ENCODE data around the gene SERF1B.
"Not testable (repeated sequence)": the region's sequence is repeated elsewhere in the genome, so short reads cannot be mapped to it uniquely, and the experiment has no call there.

The SERF1B gene

DNA sequence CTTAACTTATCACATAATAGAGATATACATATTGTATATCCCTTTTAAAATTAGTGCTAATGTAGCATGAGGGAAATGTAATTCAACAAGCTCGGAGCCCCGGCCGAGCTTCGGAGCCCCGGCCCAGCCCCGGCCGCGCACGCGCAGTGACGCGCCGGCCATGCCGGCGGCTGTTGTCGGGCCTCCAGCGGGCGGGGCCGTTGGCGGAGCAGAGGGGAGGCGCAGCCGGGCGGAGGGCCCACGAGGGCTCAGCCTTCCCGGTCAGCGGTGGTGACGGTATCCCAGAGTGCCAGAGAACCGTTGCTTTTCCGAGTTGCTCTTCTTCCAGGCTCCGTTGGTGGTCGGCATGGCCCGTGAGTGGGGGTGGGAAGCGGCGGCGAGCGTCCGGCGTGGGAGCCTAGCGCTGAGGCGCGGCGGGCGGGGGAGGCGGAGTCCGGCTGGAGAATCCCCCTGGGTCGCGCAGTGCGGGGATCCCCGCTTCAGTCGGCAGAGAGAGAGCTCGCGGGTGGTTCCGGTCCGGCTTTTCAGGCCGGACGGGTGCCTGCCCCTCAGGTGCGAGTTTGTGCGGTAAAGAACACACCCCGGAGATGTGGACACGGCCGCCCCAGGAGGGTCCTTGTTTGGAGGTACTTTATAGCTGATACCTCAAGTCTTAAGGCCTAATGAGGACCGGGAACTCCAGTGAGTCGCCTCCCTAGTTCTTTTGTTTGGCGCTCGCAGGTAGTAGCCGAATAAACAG lies at the start of gene SERF1B:
TSS of gene SERF1B (plus strand) at position 146 of the 739 bp plus-strand sequence. CDS start at position 347, 201 bp downstream.
- not testable (repeated sequence) for DNase-seq

DNA sequence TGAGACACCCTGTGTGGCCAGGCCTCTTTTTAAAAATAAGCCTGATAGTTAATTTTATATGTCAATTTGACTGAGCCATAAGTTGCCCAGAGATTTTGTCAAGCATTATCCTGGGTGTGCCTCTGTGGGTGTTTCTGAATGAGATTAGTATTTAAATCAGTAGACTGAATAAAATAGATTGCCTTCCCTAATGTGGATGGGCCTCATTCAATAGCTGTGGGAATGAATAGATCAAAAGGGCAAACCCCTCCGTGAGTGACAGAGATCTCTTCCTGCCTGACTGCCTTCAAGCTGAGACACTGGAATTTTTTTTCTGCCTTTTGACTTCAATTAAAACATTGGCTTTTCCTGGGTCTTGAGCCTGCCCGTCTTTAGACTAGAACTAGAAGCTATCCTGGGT lies 33.3 kb upstream of the SERF1B start:
- not testable (repeated sequence) for DNase-seq

DNA sequence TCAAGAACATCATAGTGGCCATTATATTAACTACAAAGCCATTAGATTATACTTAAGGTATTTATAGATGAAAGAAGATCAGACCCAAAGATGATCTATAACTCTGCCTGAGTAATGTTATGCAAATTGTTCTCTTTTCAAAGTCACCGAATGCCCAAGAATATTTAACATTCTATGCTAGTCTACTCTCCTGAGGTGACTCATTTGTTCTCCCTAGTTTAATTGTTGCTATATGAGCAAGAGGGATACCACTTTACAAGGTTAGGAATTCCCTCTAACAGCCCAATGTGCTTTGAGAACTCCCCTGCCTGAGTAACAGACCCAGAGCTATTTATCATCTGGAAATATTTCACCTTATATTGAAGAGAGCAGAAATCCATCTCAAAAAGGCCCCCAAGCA lies 29.5 kb upstream of the SERF1B start:
- DNase-seq, result not testable (repeated sequence)

DNA sequence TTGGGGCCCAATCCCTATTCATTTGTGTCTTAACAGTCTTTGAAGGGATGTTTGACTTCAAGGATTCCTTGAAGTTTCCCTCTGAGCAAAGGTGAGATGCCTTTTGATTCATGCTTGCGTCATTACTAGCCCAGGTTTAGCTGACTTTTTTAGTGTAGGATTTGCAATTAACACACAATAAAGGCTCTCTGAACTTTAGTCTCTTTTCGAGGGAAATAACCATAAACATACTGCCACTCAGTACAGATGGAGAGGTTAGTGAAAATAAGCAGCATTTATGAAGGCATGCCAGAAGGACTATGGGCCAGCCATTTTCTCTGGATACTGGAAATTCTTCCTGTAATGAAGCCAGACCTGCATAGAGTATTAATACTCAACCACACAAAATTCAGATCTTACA lies 4.4 kb upstream of the SERF1B start:
- DNase-seq, result not testable (repeated sequence)

DNA sequence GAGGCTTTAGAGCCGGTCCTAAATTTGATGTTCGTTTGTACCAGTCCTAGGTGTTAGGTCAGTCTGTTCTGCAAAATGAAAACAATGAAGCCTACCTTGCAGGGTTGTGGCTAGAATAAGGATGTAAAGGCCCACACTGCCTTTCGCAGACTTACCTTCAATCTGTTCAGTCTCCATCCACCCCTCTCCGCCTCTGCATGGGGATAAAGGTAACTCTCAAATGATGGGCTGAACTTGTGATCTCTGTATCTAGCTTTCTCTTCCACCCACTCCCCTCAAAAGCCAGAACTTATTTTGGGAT lies 744 bp downstream of the SERF1B start:
- not testable (repeated sequence) for DNase-seq

DNA sequence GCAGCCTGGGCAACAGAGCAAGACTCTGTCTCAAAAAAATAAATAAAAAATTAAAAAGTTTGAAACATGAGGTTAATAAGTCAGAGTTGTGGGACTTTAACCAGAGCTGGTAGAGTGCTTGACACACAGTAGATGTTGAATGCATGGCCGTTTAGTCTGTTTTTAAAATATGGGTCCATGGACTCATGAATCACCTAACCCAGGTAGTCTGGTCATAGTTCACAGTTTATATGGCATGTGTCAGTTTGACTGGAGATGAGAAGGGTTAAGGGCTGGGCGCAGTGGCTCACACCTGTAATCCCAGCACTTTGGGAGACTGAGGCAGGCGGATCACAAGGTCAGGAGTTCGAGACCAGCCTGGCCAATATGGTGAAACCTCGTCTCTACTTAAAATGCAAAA lies 6.2 kb downstream of the SERF1B start:
- not testable (repeated sequence) for DNase-seq

DNA sequence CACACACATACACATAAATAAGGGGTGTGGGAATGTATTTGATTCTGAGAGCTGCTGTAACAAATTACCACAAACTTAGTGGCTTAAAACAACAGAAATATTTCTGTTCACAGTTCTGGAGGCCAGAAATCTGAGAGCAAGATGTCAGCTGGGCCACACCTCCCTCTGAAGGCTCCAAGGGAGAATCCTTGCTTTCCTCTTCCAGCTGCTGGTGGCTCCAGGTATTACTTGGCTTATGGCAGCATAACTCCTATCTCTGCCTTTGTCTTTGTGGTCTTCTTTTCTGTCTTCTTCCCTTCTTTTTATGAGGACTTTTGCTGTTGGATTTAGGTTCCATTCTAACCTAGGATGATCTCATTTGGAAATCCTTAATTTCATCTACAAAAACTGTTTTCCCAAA lies 16.4 kb downstream of the SERF1B start:
- not testable (repeated sequence) for DNase-seq

DNA sequence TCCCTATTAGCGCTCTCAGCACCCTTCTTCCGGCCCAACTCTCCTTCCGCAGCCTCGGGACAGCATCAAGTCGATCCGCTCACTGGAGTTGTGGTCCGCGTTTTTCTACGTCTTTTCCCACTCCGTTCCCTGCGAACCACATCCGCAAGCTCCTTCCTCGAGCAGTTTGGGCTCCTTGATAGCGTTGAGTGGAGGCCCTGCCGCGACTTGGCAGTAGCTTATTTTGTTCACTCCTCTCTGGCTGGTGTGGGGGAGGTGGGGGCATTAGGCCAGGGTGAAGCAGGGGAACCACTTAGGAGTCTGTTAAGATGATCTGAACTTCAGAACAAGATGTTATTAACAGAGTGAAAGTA lies 24.7 kb downstream of the SERF1B start:
- DNase-seq, result not testable (repeated sequence)

DNA sequence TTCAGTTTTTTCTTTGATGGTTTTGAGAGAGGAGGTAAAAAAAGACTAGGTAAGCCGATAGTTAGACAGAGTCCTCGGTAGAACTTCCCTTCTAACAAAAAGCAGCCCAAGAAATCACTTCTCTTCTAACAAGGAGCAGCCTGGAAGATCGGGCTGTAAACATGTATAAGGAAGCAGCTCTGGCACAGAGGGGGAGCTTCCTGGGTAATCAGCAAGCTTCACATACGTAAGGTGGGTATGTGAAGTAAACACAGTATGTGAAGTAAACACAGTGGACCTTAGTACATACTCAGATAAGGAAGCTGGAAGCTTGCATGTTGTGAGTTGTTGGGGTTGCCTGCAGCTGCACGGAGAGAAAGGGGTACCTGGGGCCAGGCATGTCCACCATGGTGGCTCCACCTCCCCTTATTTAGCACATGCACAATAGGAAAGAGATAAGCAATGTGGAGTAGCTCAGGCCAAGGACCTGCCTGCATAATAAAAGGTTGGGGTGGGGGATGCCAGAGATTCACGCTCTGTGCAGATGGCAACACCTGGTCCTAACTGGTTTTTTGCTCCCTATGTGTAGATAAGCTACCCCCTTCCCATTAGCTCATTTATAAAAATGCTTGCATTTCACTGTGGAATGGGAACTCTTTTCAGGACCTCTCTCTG lies 31.4 kb downstream of the SERF1B start:
- DNase-seq, result not testable (repeated sequence)

DNA sequence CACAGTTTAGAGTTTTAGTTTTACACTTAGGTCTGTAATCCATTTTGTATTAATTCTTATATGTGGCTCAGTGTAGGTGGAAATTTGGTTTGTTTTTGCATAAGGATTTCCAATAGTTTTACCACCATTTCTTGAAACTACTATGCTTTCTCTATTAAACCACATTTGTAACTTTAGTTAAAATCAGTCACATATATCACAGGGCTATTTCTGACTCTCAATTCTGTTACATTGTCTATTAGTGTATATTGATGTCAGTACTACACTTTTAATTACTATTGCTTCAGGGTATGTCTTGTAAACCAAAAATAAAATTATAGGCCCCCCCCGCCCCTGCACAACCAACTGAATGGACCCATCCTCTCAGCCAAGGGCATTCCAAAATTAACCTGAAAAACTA lies 32.1 kb downstream of the SERF1B start:
- DNase-seq, result not testable (repeated sequence)

DNA sequence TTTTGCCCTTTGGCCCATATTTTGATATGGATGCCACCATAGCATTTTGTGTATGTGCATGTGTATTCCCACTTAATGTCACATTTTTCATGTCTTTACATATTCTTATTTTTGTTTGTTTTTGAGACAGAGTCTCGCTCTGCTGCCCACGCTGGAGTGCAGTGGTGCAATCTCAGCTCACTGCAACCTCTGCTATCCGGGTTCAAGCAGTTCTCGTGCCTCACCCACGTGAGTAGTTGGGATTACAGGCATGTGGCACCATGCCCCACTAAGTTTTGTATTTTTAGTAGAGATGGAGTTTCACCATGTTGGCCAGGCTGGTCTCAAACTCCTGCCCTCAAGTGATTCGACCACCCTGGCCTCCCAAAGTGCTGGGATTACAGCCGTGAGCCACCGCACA lies 52.6 kb downstream of the SERF1B start:
- DNase-seq, result not testable (repeated sequence)

DNA sequence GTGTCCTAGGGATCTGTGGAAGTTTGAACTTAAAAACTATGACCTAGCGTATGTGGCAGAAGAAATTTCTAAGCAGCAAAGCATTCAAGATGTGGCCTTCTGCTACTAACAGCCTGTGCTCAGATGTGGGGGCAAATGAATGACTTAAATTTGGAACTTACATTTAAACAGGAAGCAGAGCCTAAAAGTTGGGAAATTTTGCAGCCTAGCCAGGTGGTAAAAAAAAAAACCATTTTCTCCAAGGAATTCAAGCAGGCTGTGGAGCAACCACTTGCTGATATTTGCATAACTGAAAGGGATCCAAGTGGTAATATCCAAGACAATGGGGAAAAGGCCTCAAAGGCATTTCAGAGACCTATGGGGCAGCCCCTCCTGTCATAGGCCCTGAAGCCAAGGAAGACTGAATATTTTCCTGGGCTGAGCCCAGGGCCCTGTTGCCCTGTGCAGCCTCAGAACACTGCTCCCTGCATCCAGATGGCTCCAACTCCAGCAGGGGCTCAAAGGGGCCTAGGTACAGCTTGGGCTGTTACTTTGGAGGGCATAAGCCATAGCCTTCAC lies 63.9 kb downstream of the SERF1B start:
- not testable (repeated sequence) for DNase-seq

DNA sequence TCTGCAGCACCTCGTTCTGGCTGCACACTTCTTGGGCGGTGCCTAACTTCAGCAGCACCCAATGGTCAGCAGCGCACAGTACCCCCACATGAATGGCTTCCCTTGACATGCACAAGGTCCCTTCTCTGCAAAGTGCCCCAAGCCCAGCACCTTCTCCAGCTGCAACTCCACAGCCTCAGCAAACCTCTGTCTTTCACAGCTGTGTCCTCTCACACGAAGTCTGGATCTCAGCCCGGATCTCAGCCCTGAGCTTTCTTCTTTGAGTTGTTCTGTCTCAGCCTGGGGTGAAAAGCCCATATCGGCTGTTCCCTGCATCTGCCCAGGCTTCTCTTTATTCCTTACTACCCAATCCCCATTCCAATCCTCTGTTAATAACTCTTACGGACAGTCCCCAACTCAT lies 66.7 kb downstream of the SERF1B start:
- DNase-seq, result not testable (repeated sequence)
